Natural killer cell (primary cell): Measurements from ENCODE around the gene SHC4. TPM values are rescaled to one million over a fixed set of nuclear protein-coding genes. Genes with fewer than 3 reads are reported as not detected.

Source experiments
- ATAC-seq, 3 donors: fragments of 150-1000 bp in 2 of 3; fragments of 200-7000 bp in 1 of 3; cut with Tn5 transposase; 1 replicate in 1 of 3; 2 replicates in 2 of 3; pipeline ENCODE4 v1.10.0; 2021; ENCODE audit warnings: mild to moderate bottlenecking in 2 of 3, moderate library complexity in 2 of 3
- DNase-seq, 2 donors: peaks; one replicate each; pipeline versions ENCODE4 v3.0.0 to v3.0.0-alpha.2; 2013 to 2021; ENCODE audit warnings: mixed read lengths in 1 of 2
- H3K27ac ChIP-seq: one replicate; pipeline ENCODE4 v1.5.1; 2013; ENCODE audit warnings: mild to moderate bottlenecking, low read length
- H3K27me3 ChIP-seq: one replicate; pipeline ENCODE4 v1.6.1; 2013; ENCODE audit warnings: low read length; ENCODE audit not compliant: control insufficient read depth, insufficient read depth
- H3K36me3 ChIP-seq: one replicate; pipeline ENCODE4 v1.6.1; 2013; ENCODE audit warnings: low read length; ENCODE audit not compliant: control insufficient read depth, insufficient read depth
- H3K4me1 ChIP-seq: one replicate; pipeline ENCODE4 v1.6.1; 2013; ENCODE audit warnings: low read length; ENCODE audit not compliant: control insufficient read depth, insufficient read depth
- H3K4me3 ChIP-seq: one replicate; pipeline ENCODE4 v1.5.1; 2013; ENCODE audit warnings: low read length
- H3K9me3 ChIP-seq: one replicate; pipeline ENCODE4 v1.6.1; 2013; ENCODE audit warnings: low read length; ENCODE audit not compliant: control insufficient read depth, insufficient read depth
- H3K27ac Mint-ChIP-seq, 2 donors: one replicate each; pipeline ENCODE4 v1.8.0; 2022; ENCODE audit warnings: mild to moderate bottlenecking in 2 of 2, mixed read lengths in 2 of 2, moderate library complexity in 1 of 2
- H3K27me3 Mint-ChIP-seq, 2 donors: one replicate each; pipeline ENCODE4 v1.8.0; 2022; ENCODE audit warnings: low read depth in 2 of 2, mixed read lengths in 2 of 2
- H3K36me3 Mint-ChIP-seq: one replicate; pipeline ENCODE4 v1.8.0; 2022; ENCODE audit warnings: mixed read lengths
- H3K4me1 Mint-ChIP-seq, 2 donors: one replicate each; pipeline ENCODE4 v1.8.0; 2022; ENCODE audit warnings: mixed read lengths in 2 of 2
- H3K4me3 Mint-ChIP-seq: one replicate; pipeline ENCODE4 v1.8.0; 2022; ENCODE audit warnings: mild to moderate bottlenecking, moderate library complexity, mixed read lengths
- H3K9me3 Mint-ChIP-seq, 2 donors: one replicate each; pipeline ENCODE4 v1.8.0; 2022; ENCODE audit warnings: mixed read lengths in 2 of 2
- CTCF ChIP-seq: fragments of 200-600 bp; IDR thresholded peaks from one replicate; pipeline ENCODE4 v1.8.0; 2022; ENCODE audit warnings: antibody characterized with exemption
- WGBS: methylation state at CpG from one replicate; pipeline ENCODE4 v1.1.7; 2013; ENCODE audit warnings: missing lambda C conversion rate; ENCODE audit not compliant: insufficient coverage; 5-methylcytosine and 5-hydroxymethylcytosine counted together
- intact Hi-C: fragments of 100-400 bp; cut with micrococcal nuclease; formaldehyde crosslinking; loops from one replicate; pipeline ENCODE4 v1.14.2; 2022
- total RNA-seq, 4 donors: library from RNA; stranded (reverse); fragments of 120-200 nt in 1 of 4; gene quantifications; one replicate each; pipeline versions ENCODE4 v1.2.3 to v1.2.4, GENCODE V29; 2013 to 2022

SHC4 gene
- total RNA-seq, 3 donors from 2014 or later (not counting 1 experiment from before 2014, with no cell fraction given): 0.19 to 0.43 (median 0.20) TPM

GRCh38 chr15:48993380-48993779 is 29.7 kb upstream of the SHC4 start:
- H3K4me3 ChIP-seq: no peak overlapping the region
- Mint-ChIP-seq H3K9me3 (no peaks in the 10 kb centered on the region), H3K27ac (no peak overlapping the region), H3K4me1 (peaks cover 4 to 6% of the 10 kb centered on the region in 2 donors), H3K27me3 (no peaks in the 10 kb centered on the region), H3K36me3 (peaks cover 25% of the 10 kb centered on the region), H3K4me3 (no peak overlapping the region)
- no peak for TF ChIP-seq CTCF
- H3K9me3 ChIP-seq: no peaks in the 10 kb centered on the region
- ATAC-seq (no peak), DNase-seq (no peak)
- intact Hi-C loops: no loop called here
- peaks cover 60% of the 10 kb centered on the region for H3K36me3 ChIP-seq
- no peak overlapping the region for H3K27ac ChIP-seq
- H3K27me3 ChIP-seq: no peaks in the 10 kb centered on the region
- H3K4me1 ChIP-seq: no peaks in the 10 kb centered on the region

- no peak overlapping the region for H3K27ac ChIP-seq
- no peaks in the 10 kb centered on the region for H3K9me3 ChIP-seq
- Mint-ChIP-seq H3K4me1 (peaks cover 4 to 6% of the 10 kb centered on the region in 2 donors), H3K9me3 (no peaks in the 10 kb centered on the region), H3K4me3 (no peak overlapping the region), H3K27ac (peak overlapping the region in 1 of 2 donors; percentile 9), H3K36me3 (peaks cover 25% of the 10 kb centered on the region), H3K27me3 (no peaks in the 10 kb centered on the region)
- WGBS: 92% methylated on average over 1 of the region's 1 CpG
- peaks cover 54% of the 10 kb centered on the region for H3K36me3 ChIP-seq
- ATAC-seq (no peak), DNase-seq (no peak)
- H3K27me3 ChIP-seq: no peaks in the 10 kb centered on the region
- no peaks in the 10 kb centered on the region for H3K4me1 ChIP-seq
- no peak for TF ChIP-seq CTCF
- intact Hi-C loops: no loop called here
- H3K4me3 ChIP-seq: no peak overlapping the region
These were observed 28.8 kb upstream of the SHC4 start for GRCh38 chr15:48992545-48992944.

- ATAC-seq: no peak
- intact Hi-C loops: no loop called here
- Mint-ChIP-seq H3K4me1 (peaks cover 4% of the 10 kb centered on the region in 2 donors), H3K27ac (peak overlapping the region in 1 of 2 donors; percentile 9), H3K9me3 (no peaks in the 10 kb centered on the region), H3K27me3 (no peaks in the 10 kb centered on the region), H3K4me3 (no peak overlapping the region), H3K36me3 (peaks cover 21% of the 10 kb centered on the region)
- no peak overlapping the region for H3K4me3 ChIP-seq
- H3K9me3 ChIP-seq: no peaks in the 10 kb centered on the region
- TF ChIP-seq CTCF: no peak
- peaks cover 52% of the 10 kb centered on the region for H3K36me3 ChIP-seq
- no peaks in the 10 kb centered on the region for H3K4me1 ChIP-seq
- 99% methylated on average over 6 of the region's 6 CpGs for WGBS
- no peaks in the 10 kb centered on the region for H3K27me3 ChIP-seq
- no peak for DNase-seq
- H3K27ac ChIP-seq: no peak overlapping the region
These were observed 28.4 kb upstream of the SHC4 start for GRCh38 chr15:48992096-48992495.

- WGBS: no CpG with 5 or more reads among the region's 1 CpG
- TF ChIP-seq CTCF: no peak
- H3K9me3 Mint-ChIP-seq: no peaks in the 10 kb centered on the region
These were observed 25.5 kb upstream of the SHC4 start for GRCh38 chr15:48989170-48989569.

More at GRCh38 chr15:48989170-48989569, 25.5 kb upstream of the SHC4 start:
- H3K27me3 Mint-ChIP-seq: no peaks in the 10 kb centered on the region
- Histone ChIP-seq H3K27ac (no peak overlapping the region), H3K36me3 (peaks cover 29% of the 10 kb centered on the region), H3K4me3 (no peak overlapping the region), H3K4me1 (no peaks in the 10 kb centered on the region), H3K27me3 (no peaks in the 10 kb centered on the region), H3K9me3 (no peaks in the 10 kb centered on the region)
- no peak overlapping the region for H3K4me3 Mint-ChIP-seq
- peaks cover 13% of the 10 kb centered on the region for H3K36me3 Mint-ChIP-seq
- H3K4me1 Mint-ChIP-seq: no peaks in the 10 kb centered on the region
- intact Hi-C loops: no loop called here
- H3K27ac Mint-ChIP-seq: no peak overlapping the region
- DNase-seq (no peak), ATAC-seq (no peak)
